Measurements from ENCODE around the gene MROH7. TPM values are rescaled to one million over a fixed set of nuclear protein-coding genes. Genes with fewer than 3 reads are reported as not detected.

MROH7 gene
- total RNA-seq, 1 donor from 2014 or later = 0.68 TPM

- ATAC-seq = no peak
Measured at GRCh38 chr1:54651608-54652007, 10.0 kb downstream of the MROH7 start.

- ATAC-seq = no peak
Measured at GRCh38 chr1:54652168-54652567, 10.6 kb downstream of the MROH7 start.

DNA sequence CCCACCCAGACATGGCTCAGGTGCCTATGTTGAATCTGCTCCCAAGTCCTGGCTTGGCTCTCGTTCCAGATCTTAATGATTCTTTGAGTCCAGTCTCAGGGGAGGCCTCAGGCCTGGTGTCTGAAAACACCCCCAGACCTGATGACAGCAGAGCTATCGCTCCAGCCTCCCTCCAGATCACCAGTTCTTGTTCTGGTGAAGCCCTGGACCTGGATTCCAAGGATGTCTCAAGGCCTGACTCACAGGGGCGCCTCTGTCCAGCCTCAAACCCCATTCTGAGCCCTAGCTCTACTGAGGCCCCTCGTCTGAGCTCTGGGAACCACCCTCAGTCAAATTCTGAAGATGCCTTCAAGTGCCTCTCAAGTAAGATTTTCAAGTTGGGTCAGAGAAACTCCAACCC is 11.4 kb downstream of the MROH7 start:
- ATAC-seq = no peak

GRCh38 chr1:54658164-54658913 is 16.8 kb downstream of the MROH7 start:
- no peak for ATAC-seq

DNA sequence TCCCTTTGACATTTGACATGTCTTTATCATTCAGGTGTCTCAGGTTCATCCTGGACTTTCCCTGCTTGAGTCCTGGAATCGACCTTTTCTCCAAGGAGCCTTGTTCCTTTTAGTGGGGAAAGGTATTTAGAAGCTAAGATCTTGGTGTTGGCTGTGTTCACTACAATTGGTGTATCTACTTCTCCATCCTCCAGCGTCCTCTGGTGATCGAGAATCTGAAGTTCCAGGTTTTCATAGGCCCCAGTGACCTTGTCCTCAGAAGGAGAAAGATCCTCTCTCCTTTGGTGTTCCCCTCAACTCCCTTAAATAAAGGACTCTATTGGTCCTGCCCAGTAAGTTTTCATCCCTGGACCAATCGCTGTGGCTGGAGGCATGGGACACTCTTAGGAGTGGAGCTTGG is 22.1 kb downstream of the MROH7 start:
- ATAC-seq = no peak

- no peak for ATAC-seq
Measured at GRCh38 chr1:54664364-54664763, 22.8 kb downstream of the MROH7 start.

DNA sequence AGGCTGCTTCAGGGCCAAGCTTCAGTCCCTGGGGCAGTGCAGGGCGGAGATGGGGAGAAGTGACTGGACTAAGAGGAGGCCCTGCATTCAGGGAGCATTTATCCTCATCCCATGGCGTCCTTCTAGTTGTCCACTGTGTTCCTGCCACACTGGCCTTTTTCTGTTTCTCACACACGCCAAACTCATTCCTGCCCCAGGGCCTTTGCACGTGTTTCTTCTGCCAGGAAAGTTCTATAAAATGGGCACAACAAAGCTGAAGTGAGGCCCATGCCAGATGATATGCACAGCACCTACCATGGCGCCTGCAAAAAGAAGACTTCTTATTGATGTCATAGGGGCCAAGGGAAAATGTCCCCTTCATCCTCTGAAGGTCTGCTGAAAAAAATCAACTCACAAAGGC is 24.3 kb downstream of the MROH7 start:
- no peak for ATAC-seq

DNA sequence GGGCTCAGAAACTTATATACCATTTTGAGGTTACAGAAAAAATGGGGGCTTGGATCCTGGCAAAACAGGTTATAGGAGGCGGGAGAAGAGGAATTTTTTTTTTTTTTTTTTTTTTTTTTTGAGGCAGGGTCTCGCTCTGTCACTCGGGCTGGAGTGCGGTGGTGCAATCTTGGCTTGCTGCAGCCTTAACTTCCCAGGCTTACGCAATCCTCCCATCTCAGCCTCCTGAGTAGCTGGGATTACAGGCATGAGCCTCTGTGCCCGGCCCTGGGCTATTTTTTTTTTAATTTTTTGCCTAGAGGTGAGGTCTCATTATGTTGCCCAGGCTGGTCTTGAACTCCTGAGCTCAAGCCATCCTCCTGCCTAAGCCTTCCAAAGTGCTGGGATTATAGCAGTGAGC is 24.7 kb downstream of the MROH7 start:
- no peak for ATAC-seq

DNA sequence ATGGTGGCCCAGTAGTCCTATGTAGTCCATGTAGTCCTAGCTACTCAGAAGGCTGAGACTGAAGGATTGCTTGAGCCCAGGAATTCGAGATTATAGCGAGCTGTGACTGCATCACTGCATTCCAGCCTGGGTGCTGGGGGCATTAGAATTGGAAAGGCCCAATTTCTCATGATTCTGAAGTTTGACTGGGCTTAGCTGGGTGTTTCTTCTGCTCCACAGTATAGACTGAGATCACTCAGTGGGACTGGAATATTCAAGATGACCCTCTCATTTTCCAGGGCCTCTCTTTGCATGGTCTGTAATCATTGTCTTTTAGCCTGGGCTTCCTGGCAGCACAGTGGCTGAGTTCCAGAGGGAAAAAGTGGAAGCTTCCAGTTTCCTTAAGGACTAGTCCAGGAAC is 26.2 kb downstream of the MROH7 start:
- no peak for ATAC-seq

- ATAC-seq = no peak
Measured at GRCh38 chr1:54668567-54668966, 27.0 kb downstream of the MROH7 start.

GRCh38 chr1:54671985-54672608 is 30.5 kb downstream of the MROH7 start:
- peak; percentile 87 for ATAC-seq

- peak; percentile 29 for ATAC-seq
Measured at GRCh38 chr1:54678776-54679643, 37.4 kb downstream of the MROH7 start.

GRCh38 chr1:54679706-54680105 is 38.1 kb downstream of the MROH7 start:
- ATAC-seq = no peak

GRCh38 chr1:54680387-54680786 is 38.8 kb downstream of the MROH7 start:
- ATAC-seq = no peak

- ATAC-seq = no peak
Measured at GRCh38 chr1:54681358-54681757, 39.8 kb downstream of the MROH7 start.

DNA sequence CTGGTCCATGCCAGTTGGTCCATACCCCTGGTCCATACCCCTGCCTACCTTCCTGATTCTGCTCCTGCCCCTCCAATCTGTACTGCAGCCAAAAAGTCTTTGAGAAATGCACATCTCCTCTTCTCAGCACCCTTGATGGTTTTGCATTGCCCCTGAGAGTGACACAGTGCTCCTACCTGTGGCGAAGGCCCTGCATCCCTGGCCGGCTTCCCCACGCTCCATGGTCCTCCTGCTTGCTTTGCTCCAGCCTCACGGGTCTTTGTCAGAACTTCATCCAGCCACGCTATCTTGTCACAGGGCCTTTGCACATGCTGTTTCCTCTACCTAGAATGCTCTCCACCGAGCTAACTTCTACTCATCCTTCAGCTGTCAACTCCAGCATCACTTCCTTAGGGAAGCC is 41.9 kb downstream of the MROH7 start:
- no peak for ATAC-seq

DNA sequence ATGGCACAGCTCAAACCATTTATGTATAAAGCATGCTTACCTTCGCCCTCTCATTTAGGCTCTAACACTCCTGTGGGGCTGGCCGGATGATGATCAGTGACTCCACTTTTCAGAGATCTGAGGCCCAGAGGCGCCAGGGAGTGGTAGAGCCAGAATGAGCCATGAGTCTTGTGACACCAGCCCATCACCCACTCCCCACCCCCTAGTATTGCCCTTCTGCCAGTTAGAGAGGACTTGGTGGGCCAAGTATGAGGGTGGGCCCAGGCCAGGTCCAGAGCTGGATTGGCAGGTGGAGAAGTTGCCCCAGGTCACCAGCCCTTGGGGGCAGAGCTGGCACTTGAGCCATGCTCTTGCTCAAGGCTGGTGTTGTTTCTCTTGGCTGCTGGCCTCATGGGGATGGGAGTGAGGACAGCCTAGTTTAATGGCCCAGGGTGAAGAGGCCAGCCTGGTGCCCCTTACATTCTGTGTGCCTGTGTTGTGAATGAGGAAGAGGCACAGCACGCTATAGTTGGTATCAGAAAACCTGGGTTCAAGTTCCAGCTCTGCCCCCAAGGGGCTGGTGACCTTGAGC is 43.8 kb downstream of the MROH7 start:
- ATAC-seq = no peak

GRCh38 chr1:54686155-54686554 is 44.6 kb downstream of the MROH7 start:
- peak; percentile 22 for ATAC-seq

- ATAC-seq = no peak
Measured at GRCh38 chr1:54694771-54695170, 53.2 kb downstream of the MROH7 start.

DNA sequence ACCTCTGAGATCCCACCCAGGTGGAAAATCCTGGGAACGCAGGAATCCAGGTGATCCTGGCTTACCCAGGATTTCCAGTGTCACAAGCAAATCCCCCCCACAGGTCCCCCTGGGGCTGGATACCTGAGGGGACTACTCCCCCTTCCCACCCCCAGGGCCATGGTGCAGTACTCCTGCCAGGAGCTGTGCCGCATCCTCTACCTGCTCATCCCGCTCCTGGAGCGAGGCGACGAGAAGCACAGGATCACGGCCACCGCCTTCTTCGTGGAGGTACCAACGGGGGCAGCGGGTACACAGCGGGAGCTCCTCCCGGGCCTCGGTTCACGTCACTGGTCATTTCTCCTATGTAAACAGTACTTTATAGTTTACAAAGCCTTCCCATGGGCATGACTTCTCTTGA is 53.6 kb downstream of the MROH7 start:
- no peak for ATAC-seq

DNA sequence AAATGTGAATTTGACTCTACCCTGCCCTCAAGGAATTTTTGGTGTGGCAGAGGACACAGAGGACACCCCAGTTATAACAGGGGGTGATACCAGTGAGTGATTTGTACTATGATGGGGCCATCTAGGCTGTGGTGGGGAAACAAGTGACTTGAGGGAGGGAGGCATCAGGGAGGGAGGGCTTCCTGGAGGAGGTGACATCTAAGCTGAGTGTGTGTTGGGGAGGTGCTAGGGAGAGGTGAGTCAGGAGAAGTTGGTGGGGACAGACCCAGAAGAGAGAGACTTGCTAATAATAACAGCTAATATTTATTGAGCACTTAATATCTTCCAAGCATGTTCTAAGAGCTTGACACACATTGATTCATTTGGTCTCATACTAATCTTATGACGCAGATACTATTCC is 54.2 kb downstream of the MROH7 start:
- ATAC-seq = no peak

- no peak for ATAC-seq
Measured at GRCh38 chr1:54696262-54696661, 54.7 kb downstream of the MROH7 start.

DNA sequence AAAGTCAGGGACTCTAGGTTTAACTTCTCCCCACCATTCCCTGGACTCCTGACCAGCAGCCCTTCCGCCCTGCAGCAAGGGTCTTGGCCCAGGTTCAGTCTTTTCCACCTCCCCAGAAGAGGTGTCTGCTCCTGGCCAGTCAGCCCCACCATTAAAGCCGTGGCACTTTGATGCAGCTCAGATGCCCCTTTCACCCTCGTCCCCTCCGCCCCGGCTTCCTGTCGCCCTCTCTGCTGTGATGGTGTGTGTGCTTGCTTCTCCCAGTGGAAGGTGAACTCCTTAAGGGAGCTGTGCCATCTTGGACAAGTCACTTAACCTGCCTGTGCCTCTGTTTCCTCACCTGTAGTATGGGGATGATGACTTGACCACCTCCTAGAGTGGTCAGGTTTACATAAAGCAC is 56.3 kb downstream of the MROH7 start:
- no peak for ATAC-seq

Data from esophagus mucosa (tissue), 1 donor.